ENCODE measurements around the gene VDR. TPM values are rescaled to one million over a fixed set of nuclear protein-coding genes. Genes with fewer than 3 reads are reported as not detected.
A peak's percentile ranks its signal among the peaks of the same experiment; 100 is the strongest.

Gene VDR
- total RNA-seq, 6 experiments from 2014 or later, result 8.4 to 14.8 (median 10.1) TPM

- TF ChIP-seq CTCF (IDR thresholded peaks at IDR 0.05), result no peak
- peak; percentile 96 for DNase-seq
- H3K36me3 Mint-ChIP-seq (ENCODE audit: low read depth), result peaks cover 19% of the 10 kb centered on the region
- H3K27ac Mint-ChIP-seq, result peak overlapping the region; percentile 96
- peaks cover 58% of the 10 kb centered on the region for H3K4me1 Mint-ChIP-seq (ENCODE audit: low read depth)
- no peaks in the 10 kb centered on the region for H3K9me3 Mint-ChIP-seq
- no peaks in the 10 kb centered on the region; the same call in 1 of the 2 replicates for H3K27me3 Mint-ChIP-seq (ENCODE audit: insufficient read depth)
- H3K4me3 Mint-ChIP-seq, result peak overlapping the region; percentile 70
These were observed 22.9 kb downstream of the VDR start for GRCh38 chr12:47881826-47882427.

DNA sequence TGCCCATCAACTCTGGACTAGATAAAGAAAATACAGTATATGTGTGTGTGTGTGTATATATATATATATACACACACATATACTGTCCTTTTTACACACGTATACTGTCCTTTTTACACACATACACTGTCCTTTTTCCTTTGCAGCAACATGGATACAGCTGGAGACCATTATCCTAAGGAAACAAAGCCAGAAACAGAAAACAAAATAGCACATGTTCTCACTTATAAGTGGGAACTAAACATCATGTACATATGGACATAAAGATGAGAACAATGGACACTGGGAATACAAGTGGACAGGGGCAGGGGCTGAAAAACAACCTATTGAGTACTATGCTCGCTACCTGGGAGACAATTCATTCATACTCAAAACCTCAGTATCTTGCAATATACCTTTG is 23.7 kb downstream of the VDR start:
- peaks cover 28% of the 10 kb centered on the region for H3K36me3 Mint-ChIP-seq (ENCODE audit: low read depth)
- no peaks in the 10 kb centered on the region for H3K9me3 Mint-ChIP-seq
- DNase-seq, result no peak
- H3K4me3 Mint-ChIP-seq, result no peak overlapping the region
- TF ChIP-seq CTCF (IDR thresholded peaks at IDR 0.05), result no peak
- peaks cover 60% of the 10 kb centered on the region for H3K4me1 Mint-ChIP-seq (ENCODE audit: low read depth)
- H3K27me3 Mint-ChIP-seq (ENCODE audit: insufficient read depth), result peaks cover 3% of the 10 kb centered on the region; the same call in 1 of the 2 replicates
- H3K27ac Mint-ChIP-seq, result peak overlapping the region; percentile 54; the same call in 1 of the 2 replicates

DNA sequence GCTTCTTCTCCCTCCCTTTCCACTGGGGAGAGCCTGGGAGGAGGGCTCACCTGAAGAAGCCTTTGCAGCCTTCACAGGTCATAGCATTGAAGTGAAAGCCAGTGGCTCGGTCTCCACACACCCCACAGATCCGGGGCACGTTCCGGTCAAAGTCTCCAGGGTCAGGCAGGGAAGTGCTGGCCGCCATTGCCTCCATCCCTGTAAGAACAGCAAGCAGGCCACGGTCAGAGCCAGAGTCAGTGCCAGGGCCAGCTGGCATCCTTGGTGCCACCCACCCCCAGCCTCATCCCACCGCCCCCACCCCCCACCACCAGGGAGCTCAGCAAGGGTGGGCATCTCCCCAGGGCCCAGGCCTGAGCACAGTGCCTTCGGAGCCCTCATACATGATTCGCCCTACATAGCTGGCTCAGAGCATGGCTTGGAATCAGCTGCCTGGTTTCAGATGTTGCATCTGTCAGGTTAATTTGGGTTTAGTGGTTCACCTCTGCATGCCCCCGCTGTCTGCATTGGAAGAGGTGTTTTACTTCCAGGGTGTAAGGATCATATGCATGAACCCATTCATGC is 25.8 kb downstream of the VDR start:
- no peak overlapping the region for H3K4me3 Mint-ChIP-seq
- no peak for DNase-seq
- peaks cover 3% of the 10 kb centered on the region; the same call in 1 of the 2 replicates for H3K27me3 Mint-ChIP-seq (ENCODE audit: insufficient read depth)
- H3K4me1 Mint-ChIP-seq (ENCODE audit: low read depth), result peaks cover 64% of the 10 kb centered on the region
- H3K9me3 Mint-ChIP-seq, result no peaks in the 10 kb centered on the region
- no peak for TF ChIP-seq CTCF (IDR thresholded peaks at IDR 0.05)
- H3K36me3 Mint-ChIP-seq (ENCODE audit: low read depth), result peaks cover 32% of the 10 kb centered on the region
- H3K27ac Mint-ChIP-seq, result no peak overlapping the region

DNA sequence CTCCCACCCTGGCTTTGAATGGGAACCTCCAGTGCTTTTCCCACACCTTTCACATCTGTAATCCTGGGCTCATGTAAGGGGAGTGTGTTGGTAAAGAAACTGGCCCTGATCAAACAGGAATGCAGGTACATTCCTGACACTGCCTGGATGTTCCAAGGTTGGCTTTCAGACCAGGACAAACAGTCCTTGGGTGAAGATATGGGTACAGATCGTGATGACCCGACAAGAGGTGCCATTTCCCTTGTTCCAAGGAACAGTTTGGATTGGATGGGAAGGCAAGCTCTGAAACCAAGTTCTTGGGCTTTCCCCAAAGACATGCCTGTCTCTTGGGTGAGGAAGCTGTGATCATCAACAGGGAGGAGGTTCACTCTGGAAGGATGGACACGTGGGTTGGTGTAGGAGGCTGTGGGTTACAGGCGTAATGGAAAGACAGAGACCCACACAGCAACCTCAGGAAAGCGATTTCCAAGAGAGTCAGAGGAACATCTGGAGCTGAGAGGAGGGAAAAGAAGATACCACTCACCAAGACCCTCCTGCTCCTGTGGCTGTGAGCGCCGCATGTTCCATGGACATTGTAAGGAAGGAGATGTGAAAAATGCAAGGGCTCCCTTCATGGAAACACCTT is 26.4 kb downstream of the VDR start:
- Mint-ChIP-seq H3K9me3 (no peaks in the 10 kb centered on the region), H3K4me3 (no peak overlapping the region)

GRCh38 chr12:47877081-47877480 is 27.7 kb downstream of the VDR start:
- Mint-ChIP-seq H3K27me3 (ENCODE audit: insufficient read depth) (peaks cover 3% of the 10 kb centered on the region; the same call in 1 of the 2 replicates), H3K36me3 (ENCODE audit: low read depth) (peaks cover 32% of the 10 kb centered on the region), H3K4me1 (ENCODE audit: low read depth) (peaks cover 48% of the 10 kb centered on the region), H3K4me3 (no peak overlapping the region), H3K27ac (peak overlapping the region; percentile 32; the same call in 1 of the 2 replicates), H3K9me3 (no peaks in the 10 kb centered on the region)
- DNase-seq, result no peak
- no peak for TF ChIP-seq CTCF (IDR thresholded peaks at IDR 0.05)

More for the DNA sequence above, 26.4 kb downstream of the VDR start:
- Mint-ChIP-seq H3K27me3 (ENCODE audit: insufficient read depth) (peaks cover 3% of the 10 kb centered on the region; the same call in 1 of the 2 replicates), H3K27ac (no peak overlapping the region), H3K4me1 (ENCODE audit: low read depth) (peaks cover 60% of the 10 kb centered on the region), H3K36me3 (ENCODE audit: low read depth) (peaks cover 32% of the 10 kb centered on the region)
- TF ChIP-seq CTCF (IDR thresholded peaks at IDR 0.05), result no peak
- no peak for DNase-seq
